ENCODE data around the gene MICALL2.

Gene MICALL2

DNA sequence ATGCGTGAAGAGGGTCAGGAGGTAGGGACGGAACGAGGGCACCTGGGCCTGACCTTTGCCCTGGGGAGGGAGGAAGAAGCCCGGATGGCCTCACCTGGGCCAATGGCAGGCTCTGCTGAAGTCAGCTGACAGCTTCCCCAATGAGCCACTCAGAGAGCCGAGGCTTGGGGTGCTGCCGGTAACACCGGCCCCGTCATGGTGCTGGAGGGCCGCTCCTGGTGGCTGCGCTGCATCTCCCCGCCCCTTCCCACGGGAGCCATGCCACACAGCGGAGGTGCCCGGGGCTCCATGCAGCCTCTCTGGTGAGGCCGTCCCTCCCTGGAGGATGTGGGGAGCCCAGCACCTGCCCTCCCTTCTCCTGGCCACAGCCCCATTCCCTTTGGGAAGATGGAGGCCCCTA, 17.6 kb upstream of the MICALL2 start:
- no peak overlapping the region for H3K27ac ChIP-seq (ENCODE audit: low read depth, low read length)
- H3K4me2 ChIP-seq (ENCODE audit: low read depth, low read length, poor library complexity, severe bottlenecking), result no peak overlapping the region
- no peaks in the 10 kb centered on the region for H3K36me3 ChIP-seq (ENCODE audit: low read length)
- no peaks in the 10 kb centered on the region for H3K9me2 ChIP-seq (replicated peaks; ENCODE audit: insufficient read depth, low read length)
- H3K9ac ChIP-seq (ENCODE audit: low read length), result no peak overlapping the region
- no peaks in the 10 kb centered on the region for H3K9me3 ChIP-seq (ENCODE audit: insufficient read depth, low read length)
- no peaks in the 10 kb centered on the region for H3K27me3 ChIP-seq (ENCODE audit: low read length)
- H3K4me3 ChIP-seq (ENCODE audit: insufficient read depth, low read length, poor library complexity, severe bottlenecking), result no peak overlapping the region
- H3K79me2 ChIP-seq (ENCODE audit: insufficient read depth, low read length), result no peaks in the 10 kb centered on the region
- no peak overlapping the region for H2AFZ ChIP-seq (ENCODE audit: low read depth, low read length, severe bottlenecking)
- no peaks in the 10 kb centered on the region; the same call in 1 of the 2 replicates for H3F3A ChIP-seq (ENCODE audit: insufficient read depth)
- TF ChIP-seq, protein P1, sequence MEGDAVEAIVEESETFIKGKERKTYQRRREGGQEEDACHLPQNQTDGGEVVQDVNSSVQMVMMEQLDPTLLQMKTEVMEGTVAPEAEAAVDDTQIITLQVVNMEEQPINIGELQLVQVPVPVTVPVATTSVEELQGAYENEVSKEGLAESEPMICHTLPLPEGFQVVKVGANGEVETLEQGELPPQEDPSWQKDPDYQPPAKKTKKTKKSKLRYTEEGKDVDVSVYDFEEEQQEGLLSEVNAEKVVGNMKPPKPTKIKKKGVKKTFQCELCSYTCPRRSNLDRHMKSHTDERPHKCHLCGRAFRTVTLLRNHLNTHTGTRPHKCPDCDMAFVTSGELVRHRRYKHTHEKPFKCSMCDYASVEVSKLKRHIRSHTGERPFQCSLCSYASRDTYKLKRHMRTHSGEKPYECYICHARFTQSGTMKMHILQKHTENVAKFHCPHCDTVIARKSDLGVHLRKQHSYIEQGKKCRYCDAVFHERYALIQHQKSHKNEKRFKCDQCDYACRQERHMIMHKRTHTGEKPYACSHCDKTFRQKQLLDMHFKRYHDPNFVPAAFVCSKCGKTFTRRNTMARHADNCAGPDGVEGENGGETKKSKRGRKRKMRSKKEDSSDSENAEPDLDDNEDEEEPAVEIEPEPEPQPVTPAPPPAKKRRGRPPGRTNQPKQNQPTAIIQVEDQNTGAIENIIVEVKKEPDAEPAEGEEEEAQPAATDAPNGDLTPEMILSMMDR (IDR thresholded peaks at IDR 0.05; ENCODE audit: insufficient read depth, low read length, poor library complexity, severe bottlenecking), result no peak
- TF ChIP-seq EZH2phosphoT487 (conservative IDR thresholded peaks at IDR 0.05; ENCODE audit: low read length), result no peak
- H4K20me1 ChIP-seq (ENCODE audit: low read depth, low read length), result no peaks in the 10 kb centered on the region

DNA sequence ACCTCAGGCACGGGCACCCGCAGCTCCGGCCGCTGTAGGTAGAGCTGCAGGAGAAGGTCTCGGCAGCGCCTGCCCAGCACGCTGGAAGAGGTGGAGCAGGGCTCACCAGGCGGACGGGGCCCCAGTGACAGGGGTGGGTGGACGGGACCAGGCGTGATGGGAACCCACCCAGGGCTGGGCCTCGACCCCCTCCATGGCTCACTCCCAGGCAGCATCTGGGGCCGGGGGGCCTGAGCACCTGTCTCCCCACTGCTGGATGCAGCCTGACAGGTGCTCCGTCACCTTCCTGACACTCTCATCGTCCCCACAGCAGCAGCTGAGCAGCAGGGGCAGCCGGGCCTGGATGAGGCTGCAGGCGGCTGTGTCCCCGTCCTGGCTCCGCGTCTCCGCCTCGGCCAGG, 16.7 kb upstream of the MICALL2 start:
- Histone ChIP-seq H3F3A (ENCODE audit: insufficient read depth) (no peaks in the 10 kb centered on the region; the same call in 1 of the 2 replicates), H3K9me3 (ENCODE audit: insufficient read depth, low read length) (no peaks in the 10 kb centered on the region), H3K9ac (ENCODE audit: low read length) (no peak overlapping the region), H3K9me2 (replicated peaks; ENCODE audit: insufficient read depth, low read length) (no peaks in the 10 kb centered on the region), H3K27ac (ENCODE audit: low read depth, low read length) (no peak overlapping the region), H3K79me2 (ENCODE audit: insufficient read depth, low read length) (no peaks in the 10 kb centered on the region), H4K20me1 (ENCODE audit: low read depth, low read length) (no peaks in the 10 kb centered on the region), H3K36me3 (ENCODE audit: low read length) (no peaks in the 10 kb centered on the region), H2AFZ (ENCODE audit: low read depth, low read length, severe bottlenecking) (no peak overlapping the region), H3K27me3 (ENCODE audit: low read length) (no peaks in the 10 kb centered on the region), H3K4me2 (ENCODE audit: low read depth, low read length, poor library complexity, severe bottlenecking) (no peak overlapping the region), H3K4me3 (ENCODE audit: insufficient read depth, low read length, poor library complexity, severe bottlenecking) (no peak overlapping the region)
- TF ChIP-seq, protein P1 (IDR thresholded peaks at IDR 0.05; ENCODE audit: insufficient read depth, low read length, poor library complexity, severe bottlenecking), result no peak
- no peak for TF ChIP-seq EZH2phosphoT487 (conservative IDR thresholded peaks at IDR 0.05; ENCODE audit: low read length)

DNA sequence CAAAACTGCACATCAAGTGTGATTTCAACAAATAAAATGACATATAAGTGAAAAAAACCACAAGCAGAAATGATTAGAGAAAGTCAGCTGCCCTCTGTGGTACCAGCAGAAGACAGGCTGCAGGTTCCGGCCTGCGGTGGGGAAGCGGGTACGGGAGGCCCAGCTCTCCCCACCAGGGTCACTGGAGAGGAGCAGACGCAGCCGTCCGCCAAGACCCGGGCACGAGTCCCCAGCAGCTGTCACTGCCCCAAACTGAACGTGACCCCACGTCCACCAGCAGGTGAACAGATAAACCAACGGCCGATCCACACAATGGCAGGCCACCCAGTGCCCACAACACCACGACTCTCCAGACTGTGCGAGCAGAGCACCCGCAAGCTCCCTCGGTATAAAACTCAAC, 16.1 kb upstream of the MICALL2 start:
- H3K9me3 ChIP-seq (ENCODE audit: insufficient read depth, low read length), result no peaks in the 10 kb centered on the region
- H3K4me2 ChIP-seq (ENCODE audit: low read depth, low read length, poor library complexity, severe bottlenecking), result no peak overlapping the region
- no peaks in the 10 kb centered on the region for H3K27me3 ChIP-seq (ENCODE audit: low read length)
- H4K20me1 ChIP-seq (ENCODE audit: low read depth, low read length), result no peaks in the 10 kb centered on the region
- H3K9ac ChIP-seq (ENCODE audit: low read length), result no peak overlapping the region
- no peaks in the 10 kb centered on the region for H3K36me3 ChIP-seq (ENCODE audit: low read length)
- H3K79me2 ChIP-seq (ENCODE audit: insufficient read depth, low read length), result no peaks in the 10 kb centered on the region
- H3K9me2 ChIP-seq (replicated peaks; ENCODE audit: insufficient read depth, low read length), result no peaks in the 10 kb centered on the region
- H2AFZ ChIP-seq (ENCODE audit: low read depth, low read length, severe bottlenecking), result no peak overlapping the region
- H3K27ac ChIP-seq (ENCODE audit: low read depth, low read length), result no peak overlapping the region
- no peak overlapping the region for H3K4me3 ChIP-seq (ENCODE audit: insufficient read depth, low read length, poor library complexity, severe bottlenecking)
- TF ChIP-seq EZH2phosphoT487 (conservative IDR thresholded peaks at IDR 0.05; ENCODE audit: low read length), result no peak
- TF ChIP-seq, protein P1 (IDR thresholded peaks at IDR 0.05; ENCODE audit: insufficient read depth, low read length, poor library complexity, severe bottlenecking), result no peak
- H3F3A ChIP-seq (ENCODE audit: insufficient read depth), result no peaks in the 10 kb centered on the region; the same call in 1 of the 2 replicates
